ENCODE data around the gene ANKRD6.

ANKRD6 gene

DNA sequence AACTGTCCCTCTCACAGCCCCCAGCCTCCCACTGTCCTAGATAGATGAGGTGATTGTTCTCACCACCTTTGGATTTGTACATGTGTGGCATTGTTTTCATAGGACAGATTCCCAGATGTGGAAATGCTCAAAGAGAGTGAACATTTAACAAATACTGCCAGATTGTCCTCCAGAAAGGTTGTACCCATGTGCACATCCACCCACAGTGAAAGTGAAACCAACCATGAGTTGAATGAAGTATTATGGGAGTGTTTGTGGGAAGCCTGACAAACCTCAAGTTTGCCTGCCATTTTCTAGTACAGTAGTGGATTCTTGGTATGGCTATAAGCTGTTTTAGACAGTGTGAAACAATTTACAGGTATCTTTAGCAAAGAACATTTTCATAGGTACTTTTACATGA, 42.7 kb downstream of the ANKRD6 start:
- DNase-seq: no peak

DNA sequence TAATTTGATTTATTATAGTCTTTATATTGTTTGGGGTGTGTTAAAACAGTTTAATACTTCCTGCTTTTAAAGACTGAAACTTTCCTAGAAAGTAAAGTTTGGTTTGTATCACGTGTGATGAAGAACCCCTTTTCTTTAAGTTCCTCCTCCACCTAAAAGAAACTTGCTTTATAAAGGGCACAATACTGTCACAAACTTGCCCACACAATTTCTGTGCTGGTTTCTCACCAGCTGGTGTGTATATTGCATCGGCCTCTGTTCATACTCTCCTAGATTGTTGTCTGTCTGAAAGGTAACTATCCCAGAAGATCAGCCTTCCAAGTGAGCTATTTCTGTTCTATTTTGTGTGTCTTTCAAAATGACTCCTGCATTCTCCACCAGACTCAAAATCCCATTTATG, 46.9 kb downstream of the ANKRD6 start:
- DNase-seq: no peak

DNA sequence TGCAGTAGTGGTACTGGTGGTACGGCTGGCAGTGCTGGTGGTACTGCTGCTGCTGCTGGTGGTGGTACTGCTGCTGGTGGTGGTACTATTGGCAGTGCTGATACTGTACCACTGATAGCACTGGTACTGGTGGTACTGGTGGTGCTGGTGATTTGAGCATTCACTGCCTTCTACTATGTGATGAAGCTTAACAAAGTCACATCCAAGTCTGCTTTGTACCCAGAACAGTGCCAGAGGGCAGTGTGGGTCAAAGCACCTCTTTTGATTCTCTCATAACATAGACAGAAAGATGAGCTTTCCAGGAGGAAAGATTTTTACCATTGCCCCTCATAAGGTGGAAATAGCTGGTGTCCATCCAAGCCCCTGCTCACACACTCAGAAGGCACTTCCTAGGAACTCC, 48.7 kb downstream of the ANKRD6 start:
- DNase-seq: no peak

DNA sequence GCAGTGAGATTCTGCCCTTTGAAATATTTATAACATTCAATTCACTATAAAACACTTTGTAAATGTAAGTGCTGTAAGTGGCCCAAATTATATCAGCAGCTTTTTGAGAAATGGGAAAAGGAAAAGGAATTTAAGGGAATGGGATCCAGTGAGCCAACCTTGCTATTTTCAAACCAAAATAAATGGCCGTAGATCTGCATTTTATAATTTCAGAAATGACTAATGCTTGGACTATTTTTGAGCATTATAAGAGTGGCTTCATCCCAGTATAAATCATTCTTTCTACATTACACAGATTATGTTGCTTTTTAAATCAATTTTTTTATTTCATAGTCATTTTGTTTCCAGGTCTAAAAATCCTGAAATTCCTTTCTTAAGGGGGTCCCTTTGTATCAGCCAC, 49.2 kb downstream of the ANKRD6 start:
- no peak for DNase-seq

DNA sequence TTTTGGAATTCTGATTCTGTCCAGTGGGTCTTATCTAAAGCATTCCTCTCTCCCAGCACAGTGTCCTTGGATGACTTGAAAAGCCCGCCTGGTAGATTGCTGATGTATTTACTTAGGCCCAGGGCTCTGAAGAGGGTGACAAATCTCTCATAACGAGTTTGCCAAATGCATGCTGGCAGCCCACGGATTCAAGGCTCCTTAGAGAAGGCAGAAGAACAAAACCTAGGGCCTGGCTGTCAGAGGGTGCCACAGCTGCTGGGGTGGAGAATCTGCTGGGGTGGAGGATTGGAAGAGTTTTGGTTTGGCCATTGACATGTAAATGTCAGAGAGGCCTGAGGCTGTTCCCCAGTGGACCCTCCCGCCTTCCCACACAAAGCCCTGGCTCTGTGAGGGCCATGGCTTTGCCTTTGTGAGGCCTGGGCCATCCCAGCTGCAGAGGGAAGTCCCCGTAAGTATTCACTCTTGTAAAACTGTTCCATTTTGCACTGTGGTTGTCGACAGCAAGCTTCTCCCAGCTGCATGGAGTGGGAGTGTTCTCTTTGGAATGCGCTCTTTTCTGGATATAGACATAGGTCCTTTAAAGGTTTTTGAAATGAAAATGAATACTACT, 50.3 kb downstream of the ANKRD6 start:
- no peak for DNase-seq

DNA sequence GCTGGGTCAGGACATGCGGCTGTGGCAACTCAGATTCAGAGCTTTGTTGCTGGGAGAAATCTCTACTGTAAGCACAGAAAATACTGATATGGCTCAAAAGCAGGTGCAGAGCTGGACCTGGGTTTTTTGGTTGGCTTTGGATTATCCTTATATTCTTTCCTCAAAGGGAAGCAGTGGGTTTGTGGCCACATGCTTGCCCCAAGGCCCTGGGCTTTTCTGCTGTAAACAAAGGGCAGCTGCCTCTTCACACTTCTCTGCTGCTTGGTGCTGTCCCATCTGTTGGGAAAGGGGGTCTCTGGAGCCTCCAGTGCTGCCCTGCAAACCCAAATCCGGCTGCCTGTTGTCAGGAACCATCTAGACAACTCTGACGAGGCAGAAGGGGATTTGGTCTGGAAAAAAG, 52.4 kb downstream of the ANKRD6 start:
- no peak for DNase-seq

DNA sequence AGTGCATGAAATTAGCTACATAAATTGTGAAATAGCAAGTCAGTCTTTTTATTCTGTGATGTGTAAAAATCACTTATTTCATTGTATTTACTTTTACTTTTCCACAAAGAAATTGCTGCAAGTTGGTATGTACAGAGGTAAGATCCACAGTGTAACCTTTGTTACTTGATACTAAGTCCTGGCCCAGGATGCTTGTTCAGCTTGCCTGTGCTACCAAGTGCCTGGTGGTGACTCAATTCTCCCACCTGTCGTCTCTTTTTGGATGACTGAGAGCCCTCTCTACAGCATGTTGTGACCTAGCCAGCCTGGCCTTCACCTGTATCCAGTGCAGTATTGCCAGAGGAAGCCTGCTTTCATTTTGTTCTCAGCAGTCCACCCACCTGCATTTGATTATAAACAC, 54.9 kb downstream of the ANKRD6 start:
- DNase-seq: no peak

DNA sequence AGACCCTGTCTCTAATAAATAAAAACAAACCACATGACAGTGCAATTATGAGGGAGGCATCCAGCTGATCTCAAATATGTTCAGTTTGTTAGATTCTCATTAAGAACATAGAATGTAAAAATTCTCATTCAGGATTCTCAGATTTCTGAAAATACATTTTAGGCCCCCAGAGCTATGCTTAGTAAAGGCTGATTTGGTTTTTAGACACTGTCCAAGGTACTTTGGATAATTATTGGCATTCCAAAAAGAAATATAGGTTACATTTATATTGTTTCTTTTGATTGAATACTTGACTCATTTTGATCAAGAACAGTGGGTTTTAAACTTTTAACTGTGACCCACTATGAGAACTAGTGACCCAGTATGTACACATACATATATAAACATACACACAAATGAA, 55.5 kb downstream of the ANKRD6 start:
- no peak for DNase-seq

DNA sequence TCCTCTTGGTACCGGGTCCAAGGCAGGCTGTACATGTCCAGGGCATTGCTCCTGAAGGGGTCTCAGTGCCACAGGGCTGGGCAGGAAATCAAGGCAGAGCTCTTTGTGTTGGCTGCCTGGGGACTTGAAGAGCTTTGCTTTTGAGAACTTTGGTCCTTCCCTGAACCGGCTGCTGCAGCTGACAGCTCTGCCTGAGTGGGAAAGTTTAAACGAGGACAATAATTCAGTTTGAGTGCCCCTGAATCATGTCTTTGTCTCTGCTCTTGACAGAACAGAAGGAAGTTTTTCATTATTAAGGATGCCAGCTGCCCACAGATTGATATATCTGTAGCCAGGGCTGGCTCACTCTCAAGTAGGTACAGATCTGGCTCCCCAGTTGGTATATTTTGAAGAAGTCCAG, 56.1 kb downstream of the ANKRD6 start:
- DNase-seq: no peak

DNA sequence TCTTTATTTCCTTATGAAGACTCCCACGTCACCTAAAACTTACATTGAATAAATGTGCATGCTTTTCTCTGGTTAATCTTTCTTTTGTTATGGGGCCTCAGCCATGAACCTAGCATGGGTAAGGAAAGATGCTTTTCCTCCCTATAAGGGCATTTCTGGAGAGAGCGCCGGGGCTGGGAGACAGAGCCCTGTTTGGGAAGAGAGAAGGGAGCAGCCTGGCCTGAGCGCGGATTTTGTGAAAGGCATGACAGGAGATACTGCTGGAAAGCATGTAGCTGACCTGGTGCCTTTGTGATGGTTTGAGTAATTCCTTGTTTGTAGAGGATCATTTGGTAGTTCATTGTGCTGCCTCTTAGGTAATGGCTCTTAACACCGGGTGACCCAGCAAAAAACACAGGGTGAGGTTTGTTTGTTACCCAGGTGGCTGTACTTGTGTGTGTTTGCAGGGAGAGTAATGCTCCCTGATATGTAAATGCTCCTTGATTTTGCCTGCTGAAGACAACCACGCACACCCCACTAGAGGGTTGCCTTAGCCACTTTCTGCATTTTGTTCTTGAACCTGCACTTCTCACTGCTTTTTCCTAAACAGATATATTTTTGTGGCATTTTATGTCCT, 59.2 kb downstream of the ANKRD6 start:
- no peak for DNase-seq

DNA sequence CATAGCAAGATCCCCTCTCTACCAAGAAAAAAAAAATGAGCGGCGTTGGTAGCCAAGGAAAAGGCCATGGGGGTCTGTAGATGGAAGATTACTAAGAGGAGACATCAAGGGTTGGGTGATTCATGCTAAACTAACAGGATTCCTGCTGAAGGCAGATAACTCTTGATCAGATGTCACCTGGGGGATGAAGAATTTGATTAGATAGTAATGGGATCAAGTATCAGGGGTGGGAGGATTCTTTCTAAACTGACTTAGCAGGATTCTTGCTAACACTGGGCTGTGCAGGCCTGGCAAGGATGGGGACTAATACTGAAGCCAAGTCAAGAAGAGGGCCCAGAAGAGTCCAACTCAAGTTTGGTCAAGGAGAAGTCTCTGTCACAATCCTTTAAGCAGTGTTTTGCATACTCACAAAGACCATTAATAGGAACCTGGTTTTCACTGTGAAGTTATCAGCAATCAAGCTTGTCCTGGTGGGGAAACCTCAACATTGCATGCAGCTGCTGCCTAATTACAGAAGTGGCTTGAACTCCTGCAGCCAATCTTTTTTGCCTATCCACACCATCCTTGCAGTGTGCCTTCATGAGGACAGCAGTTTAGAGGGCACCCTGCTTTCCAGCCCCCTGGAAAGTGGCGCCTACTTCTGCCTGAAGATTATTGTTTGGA, 61.3 kb downstream of the ANKRD6 start:
- DNase-seq: no peak

DNA sequence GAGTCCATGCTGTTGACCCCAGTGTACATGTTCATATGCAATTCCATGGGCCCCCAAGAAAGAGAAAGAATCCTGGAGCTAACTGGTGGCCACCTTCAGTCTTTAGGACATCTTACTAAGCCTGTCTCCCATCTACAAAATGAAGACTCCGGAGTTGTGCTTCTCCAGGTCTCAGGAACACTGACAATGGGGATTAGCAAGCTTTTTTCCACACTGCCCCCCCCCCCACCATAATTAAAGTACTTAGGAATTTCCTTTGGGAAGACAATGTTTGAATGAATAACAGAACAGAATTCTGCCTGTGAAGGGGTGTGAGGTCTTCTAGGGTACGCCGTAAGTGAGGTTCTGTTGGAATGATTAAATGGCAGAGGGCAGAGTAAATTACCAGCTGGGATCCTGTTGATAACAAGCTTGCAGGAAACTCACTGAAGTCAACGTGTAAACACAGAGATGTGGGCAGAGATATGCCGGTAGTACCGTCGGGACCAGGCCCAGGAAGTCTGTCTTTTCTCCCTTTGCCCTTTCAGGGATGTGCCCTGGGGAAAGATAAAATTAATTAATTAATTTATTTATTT, 63.1 kb downstream of the ANKRD6 start:
- DNase-seq: no peak

DNA sequence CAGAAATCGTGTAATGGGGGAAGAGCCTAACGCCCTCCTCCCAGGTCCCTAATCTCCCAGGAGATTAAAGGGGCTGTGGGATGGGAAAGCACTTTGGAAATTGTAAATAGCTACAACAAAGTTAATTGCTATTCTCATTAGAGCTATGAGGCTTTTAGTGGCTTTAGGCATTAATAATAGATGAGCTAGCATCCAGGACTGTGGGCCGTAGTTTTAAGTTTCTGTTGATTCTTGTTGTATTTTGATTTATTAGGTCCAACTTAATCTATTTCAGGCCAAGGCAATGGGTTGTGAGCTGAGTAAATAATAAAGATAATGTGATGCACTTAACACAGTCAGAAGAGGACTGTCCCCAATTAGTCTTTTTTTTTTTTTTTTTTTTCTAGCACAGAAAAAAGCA, 67.7 kb downstream of the ANKRD6 start:
- DNase-seq: no peak

DNA sequence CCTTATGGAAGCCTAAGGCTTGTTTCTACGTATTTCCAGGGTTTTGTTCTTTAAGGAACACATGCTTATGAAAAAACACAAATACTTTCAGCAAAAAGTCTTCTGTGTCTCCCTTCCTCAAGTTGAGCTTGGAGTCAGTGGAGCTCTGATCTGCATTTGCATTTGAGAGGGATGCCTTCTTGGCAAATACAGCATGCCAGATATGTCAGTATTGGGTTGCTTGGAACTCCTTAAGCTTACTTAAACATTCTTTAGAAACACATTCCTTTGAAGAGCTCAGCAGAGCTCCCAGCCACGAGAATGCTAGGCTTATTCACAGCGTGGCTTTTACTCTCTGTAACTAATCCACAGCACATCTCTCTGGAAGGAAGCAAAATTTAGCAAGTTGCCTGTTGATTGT, 68.3 kb downstream of the ANKRD6 start:
- DNase-seq: no peak

DNA sequence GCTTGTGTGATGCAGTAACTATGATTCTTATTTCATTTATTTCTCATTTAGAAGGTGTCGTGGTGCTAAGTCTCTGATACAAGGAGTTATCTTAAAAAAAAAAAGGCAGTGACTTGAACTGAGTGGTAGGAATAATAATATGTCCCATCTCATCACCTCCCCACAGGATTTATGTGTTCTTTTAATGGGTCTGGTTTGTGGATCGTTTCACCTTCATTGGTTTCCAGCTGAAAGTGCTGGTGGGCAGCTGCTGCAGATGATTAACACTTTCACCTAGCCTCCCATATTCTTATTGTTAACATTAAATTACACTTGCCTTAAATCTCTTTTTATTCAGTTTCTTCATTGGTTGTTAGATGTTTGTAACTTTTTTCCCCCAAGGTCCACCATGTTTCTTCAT, 68.8 kb downstream of the ANKRD6 start:
- no peak for DNase-seq

DNA sequence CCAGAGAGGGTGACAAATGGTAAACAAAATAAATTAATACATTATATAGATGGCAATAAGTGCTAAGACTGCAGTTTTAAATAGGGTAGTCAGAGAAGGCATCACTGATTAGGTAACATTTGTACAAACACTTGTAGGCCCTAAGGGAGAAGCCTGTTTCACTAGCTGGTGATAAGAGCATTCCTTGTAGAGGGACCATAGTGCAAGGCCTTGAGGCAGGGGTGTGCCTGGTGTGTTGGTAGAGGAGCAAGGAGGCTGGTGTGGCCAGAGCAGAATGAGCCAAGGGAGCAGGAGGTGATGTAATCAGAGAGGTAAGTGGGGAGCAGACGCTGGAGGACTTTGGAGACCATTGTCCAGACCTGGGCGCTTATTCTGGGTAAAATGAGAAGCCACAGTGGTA, 70.7 kb downstream of the ANKRD6 start:
- DNase-seq: no peak

DNA sequence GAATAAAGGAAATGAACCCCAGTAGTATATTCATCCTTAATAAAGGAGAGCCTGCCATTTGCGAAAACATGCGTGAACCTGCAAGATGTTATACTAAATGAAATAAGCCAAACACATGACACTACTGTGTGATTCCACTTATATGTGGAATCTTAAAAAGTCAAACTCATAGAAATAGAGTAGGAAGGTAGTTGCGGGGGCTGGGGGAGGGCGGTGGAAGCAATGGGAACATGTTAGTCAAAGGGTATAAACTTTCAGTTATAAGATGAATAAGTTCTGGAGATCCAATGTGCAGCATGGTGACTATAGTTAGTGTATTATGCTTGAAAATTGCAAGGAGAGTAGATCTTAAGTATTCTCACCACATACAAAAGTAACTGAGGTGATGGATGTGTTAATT, 72.9 kb downstream of the ANKRD6 start:
- DNase-seq: no peak

DNA sequence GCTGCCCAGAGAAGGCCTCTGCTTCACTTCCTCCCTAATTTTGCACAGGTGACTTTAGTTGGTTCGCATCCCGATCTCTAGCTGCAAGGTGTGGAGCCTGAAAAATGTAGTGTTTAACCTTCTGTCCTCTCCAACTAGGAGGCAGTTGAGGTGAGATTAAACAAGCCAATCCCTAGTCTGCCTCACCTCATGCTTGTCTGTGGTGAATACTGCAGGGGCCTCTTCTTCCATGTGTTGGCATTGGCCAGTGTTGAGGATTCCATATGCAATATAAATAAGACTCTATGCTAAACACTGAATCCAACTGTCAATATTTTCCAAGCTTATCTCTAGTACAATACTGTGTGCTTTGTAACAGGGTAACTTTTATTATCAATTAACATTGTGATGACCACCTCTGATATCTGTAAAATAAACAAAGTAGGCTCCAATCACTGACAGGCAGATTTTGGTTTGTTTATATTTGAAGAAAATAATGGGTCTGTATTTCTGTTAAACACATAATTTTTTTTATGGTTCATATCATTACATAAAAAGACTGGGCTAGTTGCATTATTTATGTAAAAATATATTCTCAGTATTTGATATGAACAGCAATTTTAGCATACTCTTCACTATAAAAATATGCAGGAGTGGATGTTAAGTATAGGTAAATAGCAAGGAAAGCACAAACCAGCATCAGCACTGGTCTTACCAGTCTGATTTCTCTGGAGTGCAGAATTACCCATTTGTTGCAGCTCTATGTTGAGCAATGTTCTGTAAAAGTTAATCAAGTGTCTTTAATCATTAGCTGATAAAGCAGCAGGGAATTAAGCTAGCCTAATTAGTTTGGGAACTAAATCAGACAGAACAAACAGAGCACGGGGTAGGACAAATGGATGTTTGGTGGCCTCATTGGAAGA, 74.0 kb downstream of the ANKRD6 start:
- peak; percentile 44 for DNase-seq

DNA sequence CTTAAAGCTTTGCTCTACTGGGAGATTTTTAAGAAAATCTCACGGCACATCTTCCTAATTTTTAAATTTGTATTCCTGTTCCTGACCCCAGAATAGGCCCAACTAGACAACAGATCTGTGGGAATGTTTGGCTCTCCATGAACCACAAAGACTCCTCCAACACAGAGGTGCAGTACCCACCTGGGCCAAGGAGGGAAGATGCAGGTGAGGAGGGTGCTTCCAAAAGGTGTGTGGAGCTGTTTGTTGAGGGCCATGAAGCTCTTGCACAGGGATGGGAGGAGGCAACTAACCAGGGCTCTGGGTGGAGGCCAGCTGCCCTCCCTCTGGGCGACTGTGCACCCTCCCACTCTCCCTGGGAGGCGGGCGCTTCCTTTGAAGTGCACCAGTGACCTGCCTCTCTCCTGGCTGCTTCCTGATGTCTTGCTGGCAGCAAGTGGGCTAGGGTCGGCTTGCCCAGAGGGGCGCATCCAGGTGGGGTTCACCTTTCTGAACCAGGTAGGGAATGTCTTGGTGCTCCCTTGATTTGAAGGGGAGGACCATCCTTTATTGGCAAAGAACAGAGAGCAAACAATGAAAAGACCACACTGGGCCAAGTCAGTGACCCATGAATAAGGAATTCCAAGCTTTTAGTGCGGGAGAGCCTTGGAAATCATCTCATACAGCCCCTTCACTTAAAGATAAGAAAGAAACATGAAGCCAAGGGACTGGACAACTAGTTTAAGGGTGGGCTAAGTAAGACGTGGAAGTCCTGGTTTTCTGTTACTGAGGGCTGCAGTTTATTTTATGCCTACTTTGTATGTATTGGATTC, 76.0 kb downstream of the ANKRD6 start:
- no peak for DNase-seq

DNA sequence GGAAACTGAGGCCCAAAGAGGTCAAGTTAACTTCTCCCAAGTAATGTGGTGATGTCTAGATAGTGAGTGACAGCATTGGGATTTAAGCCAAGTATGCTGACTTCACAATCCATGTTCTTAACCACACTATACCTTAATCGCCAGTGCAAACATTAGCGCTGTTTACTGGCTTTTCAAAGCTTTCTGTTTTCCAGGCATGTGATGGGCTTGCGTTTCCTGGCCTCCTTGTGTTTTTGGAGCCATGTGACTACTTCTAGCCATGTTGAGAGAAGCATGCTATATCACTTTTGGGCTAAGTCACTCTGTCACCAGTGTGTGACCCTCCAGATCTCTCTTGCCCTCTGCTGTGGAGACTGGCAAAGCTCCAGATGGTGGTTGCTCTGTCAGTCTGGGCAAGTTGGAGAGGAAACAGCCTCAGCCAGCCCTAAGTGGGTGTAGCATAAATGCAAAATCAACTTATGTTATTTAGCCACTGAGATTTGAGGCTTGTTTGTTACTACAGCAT, 76.9 kb downstream of the ANKRD6 start:
- DNase-seq: no peak

DNA sequence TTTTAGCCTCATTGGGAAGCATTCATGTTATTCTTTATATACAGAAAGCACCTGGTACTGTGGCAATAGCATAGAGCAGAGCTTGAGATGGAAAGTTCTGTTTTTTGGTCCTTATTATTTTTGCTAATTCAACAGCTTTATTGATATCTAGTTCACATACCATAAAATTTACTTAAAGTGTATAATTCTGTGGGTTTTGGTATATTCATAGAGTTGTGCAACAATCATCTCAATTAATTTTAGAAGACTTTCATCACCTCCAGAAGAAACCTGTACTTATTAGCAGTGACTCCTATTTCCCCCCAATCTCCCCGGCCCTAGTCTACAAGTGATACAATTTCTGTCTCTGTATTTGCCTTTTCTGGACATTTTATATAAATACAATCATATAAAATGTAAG, 77.4 kb downstream of the ANKRD6 start:
- DNase-seq: no peak

DNA sequence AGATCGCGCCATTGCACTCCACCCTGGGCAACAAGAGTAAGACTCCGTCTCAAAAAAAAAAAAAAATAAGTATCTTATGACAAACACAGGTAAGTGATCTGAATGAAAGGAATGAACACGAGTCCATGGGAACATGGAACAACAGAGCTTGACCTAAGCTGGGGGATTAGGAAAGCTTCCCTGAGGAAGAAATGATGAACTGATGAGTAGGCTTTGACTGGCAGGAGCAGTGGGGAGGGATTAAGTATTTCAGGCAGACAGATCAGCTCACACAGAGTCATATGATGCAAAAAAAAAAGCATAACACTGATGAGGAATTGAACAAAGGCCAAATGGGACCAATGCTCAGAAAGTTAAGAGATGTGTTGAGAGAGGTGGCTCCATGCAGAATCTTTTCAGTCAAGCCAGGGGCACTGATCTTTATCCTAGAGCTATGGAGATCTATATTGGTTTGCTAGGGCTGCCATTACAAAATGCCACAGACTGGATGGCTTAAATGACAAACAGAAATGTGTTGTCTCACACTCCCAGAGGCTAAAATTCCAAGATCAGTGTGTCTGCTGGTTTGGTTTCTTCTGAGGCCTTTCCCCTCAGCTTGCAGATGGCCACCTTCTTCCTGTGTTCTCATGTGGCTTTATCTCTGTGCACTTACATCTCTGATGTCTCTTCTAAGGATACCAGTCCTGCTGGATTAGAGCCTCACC, 85.6 kb downstream of the ANKRD6 start:
- no peak for DNase-seq
